ENCODE data around the gene ANKRD2. TPM values are rescaled to one million over a fixed set of nuclear protein-coding genes. Genes with fewer than 3 reads are reported as not detected.

Gene ANKRD2
- total and polyA plus RNA-seq, 10 of the 15 experiments (the other 5 are each of a cell fraction or from before 2014, with no cell fraction given) = 0.18 to 0.23 TPM; not detected in 8

GRCh38 chr10:97631098-97631497 lies 58.5 kb downstream of the ANKRD2 start:
- no TSS peak for BruUV-seq (replicated peaks)
- Histone ChIP-seq H3K4me1 (ENCODE audit: control insufficient read depth, insufficient read depth, low read length) (no peaks in the 10 kb centered on the region), H3K9me3 (replicated peaks; ENCODE audit: control insufficient read depth, insufficient read depth, low read length) (no peaks in the 10 kb centered on the region), H3K36me3 (ENCODE audit: control insufficient read depth in 2 of 2, insufficient read depth in 2 of 2, low read length in 1 of 2) (no peaks in the 10 kb centered on the region), H2AFZ (ENCODE audit: control insufficient read depth, low read depth, low read length) (no peak overlapping the region), H3K9ac (ENCODE audit: control insufficient read depth, insufficient read depth, low read length) (no peak overlapping the region), H3K27ac (ENCODE audit: control insufficient read depth, insufficient read depth) (no peak overlapping the region), H3K79me2 (ENCODE audit: control insufficient read depth, insufficient read depth, low read length) (no peaks in the 10 kb centered on the region), H3K27me3 (replicated peaks in 1 of 2; ENCODE audit: control insufficient read depth in 2 of 2, insufficient read depth in 2 of 2, low read length in 1 of 2) (no peaks in the 10 kb centered on the region), H3K4me2 (ENCODE audit: control insufficient read depth, insufficient read depth) (no peak overlapping the region), H3K4me3 (no peak overlapping the region), H4K20me1 (ENCODE audit: control insufficient read depth, insufficient read depth) (no peaks in the 10 kb centered on the region)
- intact Hi-C loops (cut with micrococcal nuclease; ENCODE audit: unreplicated experiment) (no loop called here), in situ Hi-C loops (cut with MboI) (no loop called here)
- CTCF ChIA-PET = no interaction called here
- SMC1A ChIA-PET (ENCODE audit: uncharacterized antibody, unreplicated experiment) = no interaction called here
- FAIRE-seq (no peak), DNase-seq (ENCODE audit: low read depth, low spot score) (no peak), ATAC-seq (no peak)
- RAD21 ChIA-PET (ENCODE audit: unreplicated experiment) = no interaction called here
- POLR2A ChIA-PET = no interaction called here
- TF ChIP-seq ZZZ3 (IDR thresholded peaks at IDR 0.05; ENCODE audit: control insufficient read depth, insufficient read length, low read depth) = no peak
- TF ChIP-seq ZSCAN29 (IDR thresholded peaks at IDR 0.05) = no peak
- no peak for TF ChIP-seq NFXL1 (IDR thresholded peaks at IDR 0.05; ENCODE audit: borderline replicate concordance)
- no peak for TF ChIP-seq TCF7 (IDR thresholded peaks at IDR 0.05; ENCODE audit: borderline replicate concordance)
- TF ChIP-seq STAT3 (IDR thresholded peaks at IDR 0.05; ENCODE audit: low read depth, low read length) = no peak
- TF ChIP-seq BACH1 (IDR thresholded peaks at IDR 0.05; ENCODE audit: borderline replicate concordance) = no peak
- no peak for TF ChIP-seq REST (IDR thresholded peaks at IDR 0.05; ENCODE audit: low read depth, low read length)
- no peak for TF ChIP-seq EGR1 (IDR thresholded peaks at IDR 0.05; ENCODE audit: borderline replicate concordance in 1 of 2, low read depth in 2 of 2, low read length in 2 of 2)
- TF ChIP-seq IRF3 (IDR thresholded peaks at IDR 0.05) = no peak
- TF ChIP-seq BRCA1 (IDR thresholded peaks at IDR 0.05; ENCODE audit: low read depth, low read length) = no peak
- no peak for TF ChIP-seq PBX3 (IDR thresholded peaks at IDR 0.05; ENCODE audit: insufficient replicate concordance, low read depth, low read length)
- TF ChIP-seq POLR2AphosphoS5 (IDR thresholded peaks at IDR 0.05; ENCODE audit: low read length) = no peak
- no peak for TF ChIP-seq SIN3A (IDR thresholded peaks at IDR 0.05; ENCODE audit: low read depth, low read length)
- no peak for TF ChIP-seq BCLAF1 (IDR thresholded peaks at IDR 0.05)
- no peak for TF ChIP-seq CHD2 (IDR thresholded peaks at IDR 0.05; ENCODE audit: borderline replicate concordance, low read depth, low read length)

Measured in GM12878 (cell line).